SK-N-SH (cell line): ENCODE measurements around the gene PLOD1. TPM values are rescaled to one million over a fixed set of nuclear protein-coding genes. Genes with fewer than 3 reads are reported as not detected.

ENCODE experiments used
- CTCF ChIA-PET: fragments of 300-600, 350-600 bp; formaldehyde crosslinking; extraction: SDS; loops from one replicate; lab custom pipeline; 2021; lab: Yijun Ruan, JAX
- POLR2A ChIA-PET: fragments of 350-600 bp; sonication (Branson Sonifier 250); formaldehyde crosslinking; extraction: SDS; loops from one replicate; lab custom pipeline; 2020; ENCODE audit warnings: antibody characterized with exemption, inconsistent platforms; lab: Yijun Ruan, JAX
- DNase-seq: peaks from one replicate; pipeline ENCODE4 v3.0.0; 2012
- H2AFZ ChIP-seq: fragments of 200-600 bp; sonication (generic); 2 replicates; pipeline ENCODE4 v1.8.1; 2016; ENCODE audit warnings: antibody characterized with exemption, mild to moderate bottlenecking, low read depth
- H3F3A ChIP-seq: fragments of 200-600 bp; sonication (generic); replicated peaks from 2 replicates; pipeline ENCODE3; 2016; ENCODE audit warnings: antibody characterized with exemption, mild to moderate bottlenecking; ENCODE audit not compliant: insufficient read depth
- H3K27ac ChIP-seq, 2 experiments: fragments of 200-500 bp in 1 of 2; fragments of 200-600 bp in 1 of 2; sonication (Bioruptor generic) in 1 of 2; sonication (generic), shearing (Covaris generic) in 1 of 2; 2 replicates each; pipeline versions ENCODE4 v1.5.1 to v1.6.1; 2014 to 2016; ENCODE audit warnings: low read depth in 2 of 2, inconsistent platforms in 1 of 2, low read length in 1 of 2, mild to moderate bottlenecking in 1 of 2, mixed read lengths in 1 of 2
- H3K27me3 ChIP-seq: fragments of 200-600 bp; sonication (generic), shearing (Covaris generic); 2 replicates; pipeline ENCODE4 v1.6.1; 2016; ENCODE audit warnings: mixed run types; ENCODE audit not compliant: insufficient read depth
- H3K36me3 ChIP-seq, 2 experiments: fragments of 200-500 bp in 1 of 2; fragments of 200-600 bp in 1 of 2; sonication (Bioruptor generic) in 1 of 2; sonication (generic) in 1 of 2; replicated peaks in 1 of 2; 2 replicates each; pipeline versions ENCODE3 to v1.5.1; 2014 to 2016; ENCODE audit warnings: low read length in 1 of 2, mild to moderate bottlenecking in 1 of 2; ENCODE audit not compliant: insufficient read depth in 2 of 2, control insufficient read depth in 1 of 2
- H3K4me1 ChIP-seq, 2 experiments: fragments of 200-500 bp in 1 of 2; fragments of 200-600 bp in 1 of 2; sonication (Bioruptor generic) in 1 of 2; sonication (generic), shearing (Covaris generic) in 1 of 2; 2 replicates each; pipeline versions ENCODE4 v1.5.1 to v1.6.1; 2014 to 2016; ENCODE audit warnings: low read depth in 1 of 2, low read length in 1 of 2, mixed run types in 1 of 2; ENCODE audit not compliant: insufficient read depth in 2 of 2, control insufficient read depth in 1 of 2
- H3K4me2 ChIP-seq: fragments of 200-600 bp; sonication (generic), shearing (Covaris generic); 2 replicates; pipeline ENCODE4 v1.6.1; 2017; ENCODE audit warnings: mixed run types
- H3K4me3 ChIP-seq, 2 experiments: fragments of 200-500 bp in 1 of 2; fragments of 200-600 bp in 1 of 2; sonication (Bioruptor generic) in 1 of 2; sonication (generic), shearing (Covaris generic) in 1 of 2; 2 replicates each; pipeline versions ENCODE4 v1.5.1 to v1.8.1; 2014 to 2016; ENCODE audit warnings: low read depth in 2 of 2, inconsistent platforms in 1 of 2, low read length in 1 of 2, mild to moderate bottlenecking in 1 of 2, mixed read lengths in 1 of 2, moderate library complexity in 1 of 2
- H3K79me2 ChIP-seq: fragments of 200-600 bp; sonication (generic); 2 replicates; pipeline ENCODE4 v1.8.1; 2017; ENCODE audit warnings: mild to moderate bottlenecking; ENCODE audit not compliant: insufficient read depth
- H3K9ac ChIP-seq: fragments of 200-600 bp; sonication (generic); 2 replicates; pipeline ENCODE4 v1.6.1; 2017; ENCODE audit warnings: mixed run types
- H3K9me2 ChIP-seq: fragments of 200-600 bp; sonication (generic); 2 replicates; pipeline ENCODE4 v1.6.1; 2017; ENCODE audit warnings: mixed run types
- H3K9me3 ChIP-seq: fragments of 200-600 bp; sonication (generic); 2 replicates; pipeline ENCODE4 v1.6.1; 2017; ENCODE audit warnings: mixed run types, mild to moderate bottlenecking, moderate library complexity
- H4K20me1 ChIP-seq: fragments of 200-600 bp; sonication (generic); 2 replicates; pipeline ENCODE4 v1.6.1; 2017; ENCODE audit warnings: mild to moderate bottlenecking, mixed run types; ENCODE audit not compliant: insufficient read depth
- CHD2 ChIP-seq: fragments of 150-350 bp; IDR thresholded peaks from 2 replicates; pipeline ENCODE4 v1.6.1; 2018; ENCODE audit warnings: low read length; ENCODE audit not compliant: partially characterized antibody
- ELF1 ChIP-seq: IDR thresholded peaks from 2 replicates; pipeline ENCODE4 v1.4.0; 2012
- FOXJ3 ChIP-seq: sonication (generic); formaldehyde crosslinking; IDR thresholded peaks from 2 replicates; pipeline ENCODE4 v1.5.1; 2020; ENCODE audit warnings: mild to moderate bottlenecking, missing genetic modification reagents
- IRF3 ChIP-seq: fragments of 150-350 bp; IDR thresholded peaks from 2 replicates; pipeline ENCODE4 v1.6.1; 2016; ENCODE audit warnings: mild to moderate bottlenecking, low read depth, low read length
- JUND ChIP-seq: IDR thresholded peaks from 2 replicates; pipeline ENCODE4 v1.4.0; 2012
- NFIC ChIP-seq: IDR thresholded peaks from 2 replicates; pipeline ENCODE4 v1.4.0; 2012; ENCODE audit warnings: borderline replicate concordance
- RCOR1 ChIP-seq: fragments of 150-350 bp; IDR thresholded peaks from 2 replicates; pipeline ENCODE4 v1.6.1; 2017; ENCODE audit warnings: antibody characterized with exemption, low read length
- SMC3 ChIP-seq: IDR thresholded peaks from 2 replicates; pipeline ENCODE4 v1.6.1; 2012; ENCODE audit warnings: low read depth, low read length, improper control_type of control experiment
- TAF1 ChIP-seq: IDR thresholded peaks from 2 replicates; pipeline ENCODE4 v1.6.1; 2012; ENCODE audit warnings: low read depth, mild to moderate bottlenecking, low read length, moderate library complexity, borderline replicate concordance
- TEAD4 ChIP-seq: IDR thresholded peaks from 2 replicates; pipeline ENCODE4 v1.4.0; 2012; ENCODE audit warnings: mild to moderate bottlenecking, borderline replicate concordance; ENCODE audit not compliant: insufficient read depth
- WGBS: methylation state at CpG from one replicate; pipeline ENCODE4 v1.1.6; 2017; ENCODE audit warnings: low lambda C conversion rate; 5-methylcytosine and 5-hydroxymethylcytosine counted together
- polyA plus RNA-seq, 3 experiments: library from polyadenylated mRNA; depleted of rRNA; stranded (reverse); fragments of >200 nt; gene quantifications; 2 replicates each; pipeline ENCODE4 v1.2.3, GENCODE V29; 2012
- TF ChIP-seq, protein P1 (sequence below): IDR thresholded peaks from 2 replicates; pipeline ENCODE4 v1.6.1; 2012; ENCODE audit warnings: mild to moderate bottlenecking, low read depth, low read length, moderate library complexity
- TF ChIP-seq, protein P2 (sequence below): IDR thresholded peaks from 2 replicates; pipeline ENCODE4 v1.4.0; 2012; ENCODE audit warnings: low read depth, borderline replicate concordance
- TF ChIP-seq, protein P3 (sequence below): fragments of 150-350 bp; IDR thresholded peaks from 2 replicates; pipeline ENCODE4 v1.6.1; 2017; ENCODE audit warnings: antibody characterized with exemption, low read length, low read depth, borderline replicate concordance

The PLOD1 gene
- polyA plus RNA-seq, 1 of the 3 experiments (the other 2 are of a cell fraction), result 257 TPM

DNA sequence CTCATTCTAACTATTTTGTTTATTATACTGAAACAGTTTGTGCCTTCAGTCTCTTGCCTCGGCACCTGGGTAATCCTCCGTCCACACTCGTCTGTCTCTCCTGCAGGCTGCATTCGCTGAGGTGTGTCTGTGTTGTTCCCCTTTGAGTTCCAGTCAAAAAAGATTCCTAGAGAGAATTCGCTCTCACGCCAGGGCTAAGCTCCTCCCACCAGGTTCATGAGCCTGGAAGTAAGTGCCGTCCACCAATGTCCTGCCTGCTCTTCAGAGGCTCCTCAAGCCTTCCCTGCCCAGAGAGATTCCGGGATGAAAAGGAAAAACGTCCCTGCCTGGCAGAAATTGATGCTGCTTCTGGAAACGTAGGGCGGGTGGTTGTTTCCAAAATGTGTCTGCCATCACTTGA lies 21.2 kb upstream of the PLOD1 start (continued):
- TF ChIP-seq, protein P1, sequence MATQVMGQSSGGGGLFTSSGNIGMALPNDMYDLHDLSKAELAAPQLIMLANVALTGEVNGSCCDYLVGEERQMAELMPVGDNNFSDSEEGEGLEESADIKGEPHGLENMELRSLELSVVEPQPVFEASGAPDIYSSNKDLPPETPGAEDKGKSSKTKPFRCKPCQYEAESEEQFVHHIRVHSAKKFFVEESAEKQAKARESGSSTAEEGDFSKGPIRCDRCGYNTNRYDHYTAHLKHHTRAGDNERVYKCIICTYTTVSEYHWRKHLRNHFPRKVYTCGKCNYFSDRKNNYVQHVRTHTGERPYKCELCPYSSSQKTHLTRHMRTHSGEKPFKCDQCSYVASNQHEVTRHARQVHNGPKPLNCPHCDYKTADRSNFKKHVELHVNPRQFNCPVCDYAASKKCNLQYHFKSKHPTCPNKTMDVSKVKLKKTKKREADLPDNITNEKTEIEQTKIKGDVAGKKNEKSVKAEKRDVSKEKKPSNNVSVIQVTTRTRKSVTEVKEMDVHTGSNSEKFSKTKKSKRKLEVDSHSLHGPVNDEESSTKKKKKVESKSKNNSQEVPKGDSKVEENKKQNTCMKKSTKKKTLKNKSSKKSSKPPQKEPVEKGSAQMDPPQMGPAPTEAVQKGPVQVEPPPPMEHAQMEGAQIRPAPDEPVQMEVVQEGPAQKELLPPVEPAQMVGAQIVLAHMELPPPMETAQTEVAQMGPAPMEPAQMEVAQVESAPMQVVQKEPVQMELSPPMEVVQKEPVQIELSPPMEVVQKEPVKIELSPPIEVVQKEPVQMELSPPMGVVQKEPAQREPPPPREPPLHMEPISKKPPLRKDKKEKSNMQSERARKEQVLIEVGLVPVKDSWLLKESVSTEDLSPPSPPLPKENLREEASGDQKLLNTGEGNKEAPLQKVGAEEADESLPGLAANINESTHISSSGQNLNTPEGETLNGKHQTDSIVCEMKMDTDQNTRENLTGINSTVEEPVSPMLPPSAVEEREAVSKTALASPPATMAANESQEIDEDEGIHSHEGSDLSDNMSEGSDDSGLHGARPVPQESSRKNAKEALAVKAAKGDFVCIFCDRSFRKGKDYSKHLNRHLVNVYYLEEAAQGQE, result no peak
- TF ChIP-seq JUND (no peak), CHD2 (no peak), FOXJ3 (CRISPR knock-in tag) (no peak), RCOR1 (no peak), ELF1 (no peak), NFIC (no peak)
- TF ChIP-seq, protein P2, sequence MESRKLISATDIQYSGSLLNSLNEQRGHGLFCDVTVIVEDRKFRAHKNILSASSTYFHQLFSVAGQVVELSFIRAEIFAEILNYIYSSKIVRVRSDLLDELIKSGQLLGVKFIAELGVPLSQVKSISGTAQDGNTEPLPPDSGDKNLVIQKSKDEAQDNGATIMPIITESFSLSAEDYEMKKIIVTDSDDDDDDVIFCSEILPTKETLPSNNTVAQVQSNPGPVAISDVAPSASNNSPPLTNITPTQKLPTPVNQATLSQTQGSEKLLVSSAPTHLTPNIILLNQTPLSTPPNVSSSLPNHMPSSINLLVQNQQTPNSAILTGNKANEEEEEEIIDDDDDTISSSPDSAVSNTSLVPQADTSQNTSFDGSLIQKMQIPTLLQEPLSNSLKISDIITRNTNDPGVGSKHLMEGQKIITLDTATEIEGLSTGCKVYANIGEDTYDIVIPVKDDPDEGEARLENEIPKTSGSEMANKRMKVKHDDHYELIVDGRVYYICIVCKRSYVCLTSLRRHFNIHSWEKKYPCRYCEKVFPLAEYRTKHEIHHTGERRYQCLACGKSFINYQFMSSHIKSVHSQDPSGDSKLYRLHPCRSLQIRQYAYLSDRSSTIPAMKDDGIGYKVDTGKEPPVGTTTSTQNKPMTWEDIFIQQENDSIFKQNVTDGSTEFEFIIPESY, result no peak
- TF ChIP-seq, all 33 proteins: peak for 0

GRCh38 chr1:11914024-11914423 lies 20.5 kb upstream of the PLOD1 start:
- peaks cover 0 to 5% of the 10 kb centered on the region in 2 experiments; a peak in 3 of 4 replicates for H3K4me1 ChIP-seq
- peaks cover 13% of the 10 kb centered on the region for H3F3A ChIP-seq
- ChIA-PET POLR2A (no interaction called here), CTCF (interaction anchor here (1.2 kb wide), 1 partner anchor 21 kb away, joined by 3 read pairs; no protein-coding TSS in a partner anchor)
- no peak overlapping the region for H3K9ac ChIP-seq
- H3K9me2 ChIP-seq, result no peaks in the 10 kb centered on the region
- DNase-seq, result no peak
- H3K27ac ChIP-seq, result no peak overlapping the region
- no peak overlapping the region for H3K4me3 ChIP-seq
- 74% methylated on average over 1 of the region's 1 CpG for WGBS
- H3K36me3 ChIP-seq, result peaks cover 0 to 3% of the 10 kb centered on the region in 2 experiments
- H3K27me3 ChIP-seq, result no peaks in the 10 kb centered on the region
- peaks cover 15% of the 10 kb centered on the region for H3K79me2 ChIP-seq
- TF ChIP-seq SMC3 (no peak), TAF1 (no peak), IRF3 (no peak), TEAD4 (no peak)
- TF ChIP-seq, protein P3, sequence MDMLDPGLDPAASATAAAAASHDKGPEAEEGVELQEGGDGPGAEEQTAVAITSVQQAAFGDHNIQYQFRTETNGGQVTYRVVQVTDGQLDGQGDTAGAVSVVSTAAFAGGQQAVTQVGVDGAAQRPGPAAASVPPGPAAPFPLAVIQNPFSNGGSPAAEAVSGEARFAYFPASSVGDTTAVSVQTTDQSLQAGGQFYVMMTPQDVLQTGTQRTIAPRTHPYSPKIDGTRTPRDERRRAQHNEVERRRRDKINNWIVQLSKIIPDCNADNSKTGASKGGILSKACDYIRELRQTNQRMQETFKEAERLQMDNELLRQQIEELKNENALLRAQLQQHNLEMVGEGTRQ, result no peak
- TF ChIP-seq, protein P1, result no peak
- TF ChIP-seq, all 33 proteins: peak for 0
- Histone ChIP-seq H3K4me2 (no peak overlapping the region), H4K20me1 (peaks cover 8% of the 10 kb centered on the region), H2AFZ (no peak overlapping the region), H3K9me3 (no peaks in the 10 kb centered on the region)
